HuH-7.5 (cell line): ENCODE measurements around the gene NECTIN1.

Source experiments
- DNase-seq: peaks from one replicate; pipeline ENCODE4 v3.0.0; 2011; ENCODE audit warnings: low spot score

NECTIN1 gene

GRCh38 chr11:119712459-119713358, 16.3 kb downstream of the NECTIN1 start:
- peak; percentile 53 for DNase-seq

DNA sequence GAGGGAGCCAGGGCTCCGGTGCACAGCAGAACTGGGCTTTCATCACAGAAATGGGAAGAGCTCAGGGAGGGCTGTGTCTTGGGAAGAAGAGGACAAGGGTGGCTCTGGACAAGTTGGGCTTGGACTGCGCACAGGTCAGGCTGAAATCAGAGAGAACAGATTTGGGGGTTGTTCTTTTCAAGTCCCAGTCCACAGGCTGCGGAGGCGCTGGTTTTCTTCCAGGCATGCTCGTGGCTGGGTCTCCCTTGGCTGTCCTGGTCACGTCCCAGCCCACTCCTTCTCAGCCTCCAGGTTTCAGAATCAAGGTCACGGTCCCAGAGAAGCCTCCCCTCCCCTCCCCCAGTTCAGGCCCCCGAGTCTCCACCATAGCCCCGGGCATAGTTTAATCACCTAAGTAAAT, 17.0 kb downstream of the NECTIN1 start:
- DNase-seq, result no peak

GRCh38 chr11:119711476-119711875, 17.5 kb downstream of the NECTIN1 start:
- DNase-seq, result no peak

- DNase-seq, result no peak
These were observed 18.6 kb downstream of the NECTIN1 start for GRCh38 chr11:119710417-119710816.

DNA sequence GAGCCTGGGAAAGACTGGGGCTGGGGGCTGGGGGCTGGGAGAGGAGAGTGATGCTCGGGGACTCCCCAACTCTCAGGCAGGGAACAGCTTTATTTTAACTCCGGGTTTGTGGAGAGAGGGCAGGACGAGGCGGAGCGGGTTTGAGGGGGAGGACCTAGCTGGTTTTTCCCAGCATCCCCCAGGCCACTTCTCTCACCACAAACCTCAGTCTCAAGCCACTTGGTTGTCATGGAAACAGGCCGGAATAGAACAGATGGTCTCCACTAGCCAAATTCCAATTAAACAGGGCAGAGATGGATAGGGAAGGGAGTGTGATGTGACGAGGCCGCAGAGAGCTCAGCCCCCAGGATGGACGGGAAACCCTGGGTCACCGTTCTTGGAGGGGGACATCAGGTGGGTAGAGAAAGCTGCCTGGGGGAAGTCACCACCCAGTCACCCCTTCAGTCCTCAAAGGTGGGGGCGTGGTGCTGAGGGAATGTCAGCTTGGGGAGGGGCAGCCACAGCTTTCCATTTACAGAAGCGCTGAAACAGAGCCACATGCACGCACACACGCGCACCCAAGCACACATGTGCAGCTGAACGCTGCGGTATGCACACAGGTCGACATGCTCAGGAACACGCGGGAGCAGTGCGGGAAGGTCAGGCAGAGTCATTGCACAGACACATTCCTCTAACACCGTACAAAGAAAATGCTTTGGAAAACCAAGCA, 19.2 kb downstream of the NECTIN1 start:
- no peak for DNase-seq

DNA sequence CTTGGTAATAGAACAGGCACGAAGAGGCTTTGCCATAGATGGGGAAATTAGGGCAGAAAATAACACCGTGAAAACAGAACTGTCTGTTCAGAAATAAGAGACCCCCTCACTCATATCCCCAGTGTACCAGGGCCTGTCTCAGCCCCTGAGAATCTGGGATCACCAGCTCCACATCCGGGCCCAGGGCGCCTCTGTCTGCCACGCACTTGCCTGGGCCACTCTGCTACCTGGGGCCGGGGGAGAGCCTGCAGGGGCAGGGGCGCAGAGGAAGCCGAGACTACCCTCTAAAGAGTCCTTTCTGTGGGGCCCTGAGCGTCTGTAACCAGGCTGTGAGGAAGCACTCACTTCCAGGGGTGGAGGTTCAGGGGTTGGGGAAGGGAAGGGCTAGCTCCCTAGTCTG, 19.8 kb downstream of the NECTIN1 start:
- no peak for DNase-seq

DNA sequence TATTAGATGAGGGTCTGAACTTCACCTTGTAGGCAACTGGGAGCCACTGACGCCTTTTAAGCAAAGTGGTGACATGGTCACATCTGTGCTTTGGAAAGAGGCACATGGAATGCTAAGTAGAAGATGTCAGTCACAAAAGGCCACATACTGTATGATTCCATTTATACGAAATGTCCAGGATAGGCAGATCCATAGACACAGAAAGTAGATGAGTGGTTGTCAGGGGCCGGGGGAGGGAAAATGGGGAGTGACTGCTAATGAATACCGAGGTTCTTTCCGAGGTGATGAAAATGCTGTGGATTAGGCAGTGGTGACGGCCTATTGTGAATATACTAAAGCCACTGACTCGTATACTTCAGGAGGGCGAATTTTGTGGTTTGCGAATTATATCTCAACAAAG, 20.6 kb downstream of the NECTIN1 start:
- DNase-seq, result no peak

DNA sequence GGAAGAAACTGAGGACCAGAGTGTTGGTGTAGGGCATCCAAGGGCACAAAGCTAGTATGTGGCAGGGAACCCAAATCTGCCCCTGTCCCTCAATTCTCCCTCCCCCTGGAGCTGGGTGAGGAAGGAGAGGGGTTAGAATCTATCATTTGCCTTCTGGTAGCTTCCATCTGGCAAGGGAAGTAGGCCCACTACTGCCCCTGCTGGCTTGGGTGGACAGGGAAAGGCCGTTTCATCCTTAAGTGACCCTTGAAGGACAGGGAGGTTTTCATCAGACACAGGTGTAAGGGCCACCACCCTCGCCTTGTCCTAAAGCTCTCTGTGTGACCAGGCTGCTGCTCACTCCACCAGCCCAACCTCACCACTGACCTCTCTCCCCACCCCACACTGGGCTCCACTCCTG, 22.1 kb downstream of the NECTIN1 start:
- DNase-seq, result no peak

GRCh38 chr11:119706029-119706428, 23.0 kb downstream of the NECTIN1 start:
- DNase-seq, result no peak

GRCh38 chr11:119705362-119705761, 23.6 kb downstream of the NECTIN1 start:
- DNase-seq, result no peak

DNA sequence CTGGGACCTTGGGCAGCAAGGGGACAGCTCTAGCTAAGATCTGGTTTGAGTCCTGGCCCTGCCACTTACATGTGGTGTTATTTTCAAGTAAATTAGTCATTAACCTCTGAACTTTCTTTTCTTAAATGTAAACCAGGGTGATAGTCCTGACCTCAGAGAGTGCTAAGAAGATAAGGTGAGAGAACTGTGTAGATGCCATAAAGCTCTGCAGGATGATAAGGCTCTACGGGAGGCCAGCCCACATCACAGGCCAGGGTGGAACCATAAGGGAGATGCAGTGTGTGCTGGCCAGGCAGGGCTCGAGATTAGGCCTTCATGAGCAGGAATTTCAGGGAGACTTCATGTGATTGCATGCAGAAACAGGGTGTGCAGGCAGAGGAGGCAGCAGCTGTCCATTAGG, 24.2 kb downstream of the NECTIN1 start:
- DNase-seq, result no peak

GRCh38 chr11:119701591-119702549, 27.1 kb downstream of the NECTIN1 start:
- no peak for DNase-seq

GRCh38 chr11:119700536-119701346, 28.3 kb downstream of the NECTIN1 start:
- DNase-seq, result no peak

DNA sequence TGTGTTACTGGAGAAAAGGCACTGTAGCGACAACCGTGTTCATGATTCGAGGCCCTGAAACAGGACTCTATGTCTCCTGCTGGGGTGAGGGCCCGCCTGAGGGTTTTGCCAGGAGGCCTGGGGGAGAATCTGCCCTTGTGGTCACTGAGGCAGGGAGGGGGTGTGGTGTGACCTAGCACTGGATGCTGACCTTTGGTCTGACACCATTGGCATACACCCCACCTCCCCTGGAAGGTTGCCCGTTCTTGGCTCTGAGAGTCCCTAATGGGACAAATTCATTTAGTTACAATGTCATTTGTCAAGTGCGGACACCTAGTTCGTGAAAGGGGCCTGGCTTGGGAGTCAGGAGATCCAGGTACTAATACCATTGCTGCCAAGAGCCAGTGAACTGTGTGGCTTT, 29.0 kb downstream of the NECTIN1 start:
- DNase-seq, result no peak

GRCh38 chr11:119699227-119699626, 29.8 kb downstream of the NECTIN1 start:
- DNase-seq, result no peak

GRCh38 chr11:119697882-119698281, 31.1 kb downstream of the NECTIN1 start:
- no peak for DNase-seq

- DNase-seq, result no peak
These were observed 31.6 kb downstream of the NECTIN1 start for GRCh38 chr11:119697445-119697844.

DNA sequence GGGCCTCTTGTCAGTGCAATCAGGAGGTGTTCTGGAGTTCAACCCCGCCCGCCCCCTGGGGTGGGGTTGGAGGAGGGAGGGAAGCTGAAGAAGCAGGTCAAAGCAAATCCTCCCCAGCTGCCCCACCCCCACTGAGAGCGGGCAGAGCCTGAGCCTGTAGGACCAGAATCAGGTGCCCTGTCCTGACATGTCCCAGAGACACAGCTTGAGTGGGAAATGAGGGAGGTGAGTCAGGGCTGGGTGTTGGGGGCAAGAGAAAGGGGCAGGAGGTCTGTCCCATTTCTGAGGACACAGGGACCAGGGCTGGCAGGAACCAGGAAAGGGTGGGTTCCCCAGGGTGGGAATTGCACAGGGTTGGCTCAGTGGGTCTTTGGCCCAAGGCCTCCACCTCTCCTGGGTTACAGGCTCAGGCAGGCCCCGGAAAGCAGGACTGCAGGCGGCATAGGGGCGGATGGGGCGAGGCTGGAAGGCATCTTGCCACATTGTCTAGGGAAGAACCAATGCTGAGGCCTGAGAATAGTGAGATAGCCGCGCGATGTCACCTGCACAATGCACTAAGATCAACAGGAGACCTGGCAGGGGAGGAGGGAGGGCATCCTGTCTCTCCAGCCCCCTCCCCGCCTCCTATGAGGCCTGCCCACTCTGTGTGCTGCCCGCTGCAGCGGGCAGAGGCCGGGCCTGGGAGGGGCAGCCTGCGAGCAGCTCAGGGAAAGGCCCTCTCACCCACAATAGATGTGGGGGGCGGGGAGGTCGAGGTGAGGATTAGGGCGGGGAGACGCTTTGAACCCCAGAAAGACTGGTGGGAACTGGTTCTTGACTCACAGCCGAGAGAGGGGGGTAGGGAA, 32.4 kb downstream of the NECTIN1 start:
- no peak for DNase-seq

GRCh38 chr11:119694334-119694733, 34.7 kb downstream of the NECTIN1 start:
- DNase-seq, result peak; percentile 45

DNA sequence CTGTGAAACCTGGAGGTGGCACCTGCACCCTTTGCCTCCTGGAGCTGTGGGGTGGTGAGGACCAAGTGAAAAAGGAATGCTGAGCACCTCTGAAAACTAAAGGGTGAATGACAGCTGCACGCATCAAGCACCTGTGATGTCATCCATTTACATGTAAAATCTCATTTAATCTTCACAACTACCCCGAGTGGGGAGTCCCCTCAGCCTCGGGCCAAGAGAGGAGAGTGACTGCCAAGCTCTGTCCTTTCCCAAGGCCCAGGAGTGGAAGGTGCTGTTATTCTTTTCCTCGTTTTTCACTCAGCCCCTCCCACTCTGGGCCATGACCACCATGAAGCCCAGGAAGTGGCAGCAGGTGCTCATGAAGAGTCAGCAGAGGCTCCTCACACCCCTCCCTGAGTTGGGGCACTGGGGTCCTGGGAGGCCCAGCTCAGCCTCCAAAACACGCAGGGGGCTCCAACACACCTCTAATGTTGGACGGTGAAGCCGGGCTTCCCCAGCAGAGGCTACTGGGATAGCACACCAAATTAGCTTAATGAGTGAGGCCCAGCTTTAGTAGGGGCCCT, 35.7 kb downstream of the NECTIN1 start:
- DNase-seq, result no peak
